ENCODE results near the gene SLC26A8. TPM values are rescaled to one million over a fixed set of nuclear protein-coding genes. Genes with fewer than 3 reads are reported as not detected.

Gene SLC26A8
- total RNA-seq, 1 experiment from 2014 or later = 0.09 TPM

DNA sequence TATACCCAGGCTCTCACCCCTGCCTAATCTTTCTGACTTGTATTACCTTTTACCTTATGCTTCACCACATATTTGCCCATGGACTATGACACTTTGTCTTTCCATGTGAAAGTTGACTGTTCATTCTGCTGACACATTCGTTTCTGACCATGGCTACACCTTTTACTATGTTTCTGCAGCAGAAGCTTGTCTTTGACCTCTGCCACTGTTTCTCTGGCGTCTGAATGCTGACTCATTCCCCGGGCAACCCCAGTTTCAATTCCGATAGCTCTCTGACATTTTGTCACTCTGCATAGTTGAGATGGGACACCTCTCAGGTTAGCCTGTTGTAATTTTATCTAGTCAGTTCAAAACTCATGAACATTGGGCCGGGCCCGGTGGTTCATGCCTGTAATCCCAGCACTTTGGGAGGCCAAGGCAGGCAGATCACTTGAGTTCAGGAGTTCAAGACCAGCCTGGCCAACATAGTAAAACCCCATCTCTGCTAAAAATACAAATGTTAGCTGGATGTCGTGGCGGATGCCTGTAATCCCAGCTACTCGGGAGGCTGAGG lies 50.7 kb downstream of the SLC26A8 start:
- H2BK120ac ChIP-seq (ENCODE audit: low read depth, low read length, poor library complexity, severe bottlenecking) = no peak overlapping the region
- H3K27ac Mint-ChIP-seq = no peak overlapping the region; a peak in 1 of 7 replicates
- H3K18ac ChIP-seq (ENCODE audit: insufficient read length, low read depth, low read length) = no peak overlapping the region
- no peaks in the 10 kb centered on the region for H3K9me3 Mint-ChIP-seq
- H4K91ac ChIP-seq (ENCODE audit: insufficient read length, low read depth, low read length) = no peak overlapping the region
- no peak overlapping the region for H3K14ac ChIP-seq (ENCODE audit: insufficient read depth, low read length)
- no peaks in the 10 kb centered on the region for H4K20me1 ChIP-seq (ENCODE audit: control insufficient read depth, insufficient read depth, insufficient read length)
- no peak overlapping the region for H3K23ac ChIP-seq (ENCODE audit: insufficient read length, low read depth, low read length)
- WGBS (ENCODE audit: extremely low coverage, insufficient read length, low lambda C conversion rate) = no CpG with 5 or more reads among the region's 9 CpGs
- H2BK15ac ChIP-seq (ENCODE audit: low read depth, low read length) = no peak overlapping the region
- no peak overlapping the region for H3K27ac ChIP-seq (ENCODE audit: insufficient read length, low read depth, low read length)
- no peak overlapping the region for H2AK5ac ChIP-seq (ENCODE audit: insufficient read length, low read length)
- TF ChIP-seq, protein P1, sequence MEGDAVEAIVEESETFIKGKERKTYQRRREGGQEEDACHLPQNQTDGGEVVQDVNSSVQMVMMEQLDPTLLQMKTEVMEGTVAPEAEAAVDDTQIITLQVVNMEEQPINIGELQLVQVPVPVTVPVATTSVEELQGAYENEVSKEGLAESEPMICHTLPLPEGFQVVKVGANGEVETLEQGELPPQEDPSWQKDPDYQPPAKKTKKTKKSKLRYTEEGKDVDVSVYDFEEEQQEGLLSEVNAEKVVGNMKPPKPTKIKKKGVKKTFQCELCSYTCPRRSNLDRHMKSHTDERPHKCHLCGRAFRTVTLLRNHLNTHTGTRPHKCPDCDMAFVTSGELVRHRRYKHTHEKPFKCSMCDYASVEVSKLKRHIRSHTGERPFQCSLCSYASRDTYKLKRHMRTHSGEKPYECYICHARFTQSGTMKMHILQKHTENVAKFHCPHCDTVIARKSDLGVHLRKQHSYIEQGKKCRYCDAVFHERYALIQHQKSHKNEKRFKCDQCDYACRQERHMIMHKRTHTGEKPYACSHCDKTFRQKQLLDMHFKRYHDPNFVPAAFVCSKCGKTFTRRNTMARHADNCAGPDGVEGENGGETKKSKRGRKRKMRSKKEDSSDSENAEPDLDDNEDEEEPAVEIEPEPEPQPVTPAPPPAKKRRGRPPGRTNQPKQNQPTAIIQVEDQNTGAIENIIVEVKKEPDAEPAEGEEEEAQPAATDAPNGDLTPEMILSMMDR (conservative IDR thresholded peaks at IDR 0.05) = no peak
- H3T11ph ChIP-seq (ENCODE audit: low read length) = no peak overlapping the region
- no peak overlapping the region for H2AFZ ChIP-seq (ENCODE audit: low read length)
- no peak overlapping the region for H3K4ac ChIP-seq (ENCODE audit: low read depth, low read length)
- no peaks in the 10 kb centered on the region for H3K4me1 ChIP-seq (ENCODE audit: insufficient read depth, low read length)
- H3K4me2 ChIP-seq (ENCODE audit: insufficient read depth, insufficient read length, low read length) = no peak overlapping the region
- peaks cover 5 to 10% of the 10 kb centered on the region in 2 experiments for H3K4me1 Mint-ChIP-seq
- H3K9me3 ChIP-seq (ENCODE audit: control insufficient read depth, low read depth, low read length) = no peaks in the 10 kb centered on the region
- H3K9ac ChIP-seq (ENCODE audit: extremely low read depth, insufficient read length, low read length) = no peak overlapping the region
- no peak overlapping the region for H2BK5ac ChIP-seq (ENCODE audit: insufficient read length, low read length)
- no peaks in the 10 kb centered on the region for H3K79me1 ChIP-seq (ENCODE audit: insufficient read depth, low read depth, low read length, poor library complexity, severe bottlenecking)
- H4K8ac ChIP-seq (replicated peaks; ENCODE audit: insufficient read length, low read depth, low read length) = no peak overlapping the region
- H2BK12ac ChIP-seq (ENCODE audit: insufficient read length, low read depth, low read length) = no peak overlapping the region
- H3K27me3 ChIP-seq (ENCODE audit: insufficient read depth, low read length) = no peaks in the 10 kb centered on the region
- no peak overlapping the region for H4K5ac ChIP-seq (ENCODE audit: insufficient read length, low read depth, low read length)
- no peaks in the 10 kb centered on the region for H3K27me3 Mint-ChIP-seq (ENCODE audit: low read depth)
- no peak overlapping the region for H2BK20ac ChIP-seq (ENCODE audit: low read depth, low read length, poor library complexity, severe bottlenecking)
- H3K36me3 Mint-ChIP-seq (ENCODE audit: insufficient read depth in 1 of 3, low read depth in 3 of 3) = no peaks in the 10 kb centered on the region
- no peak overlapping the region for H3K4me3 Mint-ChIP-seq
- H3K23me2 ChIP-seq (ENCODE audit: insufficient read length, low read depth, low read length, poor library complexity, severe bottlenecking) = no peaks in the 10 kb centered on the region
- no peak overlapping the region for H3K56ac ChIP-seq (ENCODE audit: insufficient read length, low read depth, low read length)
- no peaks in the 10 kb centered on the region for H3K79me2 ChIP-seq (ENCODE audit: insufficient read depth, low read length)
- no peak for DNase-seq
